ENCODE results near the gene NR2F6. TPM values are rescaled to one million over a fixed set of nuclear protein-coding genes. Genes with fewer than 3 reads are reported as not detected.

Gene NR2F6
- total RNA-seq, result 39.9 and 62.5 TPM in 2 replicates

GRCh38 chr19:17245535-17245984 lies at the start of gene NR2F6:
Gene NR2F6 (minus strand): TSS chr19:17245919. CDS start chr19:17245220, 699 bp downstream.

GRCh38 chr19:17281391-17282304 lies 35.9 kb upstream of the NR2F6 start, which contains the start of gene ANKLE1:
Gene ANKLE1 (plus strand): TSS chr19:17281901. CDS start chr19:17281921, 20 bp downstream.

GRCh38 chr19:17266975-17267788 lies 21.5 kb upstream of the NR2F6 start, which contains the start of gene BABAM1:
Gene BABAM1 (plus strand): TSS chr19:17267443. CDS start chr19:17268807, 1,364 bp downstream.

GRCh38 chr19:17264641-17264979 lies 18.9 kb upstream of the NR2F6 start, which contains the start of gene USHBP1:
Gene USHBP1 (minus strand): TSS chr19:17264745. CDS start chr19:17264299, 446 bp downstream.

DNA sequence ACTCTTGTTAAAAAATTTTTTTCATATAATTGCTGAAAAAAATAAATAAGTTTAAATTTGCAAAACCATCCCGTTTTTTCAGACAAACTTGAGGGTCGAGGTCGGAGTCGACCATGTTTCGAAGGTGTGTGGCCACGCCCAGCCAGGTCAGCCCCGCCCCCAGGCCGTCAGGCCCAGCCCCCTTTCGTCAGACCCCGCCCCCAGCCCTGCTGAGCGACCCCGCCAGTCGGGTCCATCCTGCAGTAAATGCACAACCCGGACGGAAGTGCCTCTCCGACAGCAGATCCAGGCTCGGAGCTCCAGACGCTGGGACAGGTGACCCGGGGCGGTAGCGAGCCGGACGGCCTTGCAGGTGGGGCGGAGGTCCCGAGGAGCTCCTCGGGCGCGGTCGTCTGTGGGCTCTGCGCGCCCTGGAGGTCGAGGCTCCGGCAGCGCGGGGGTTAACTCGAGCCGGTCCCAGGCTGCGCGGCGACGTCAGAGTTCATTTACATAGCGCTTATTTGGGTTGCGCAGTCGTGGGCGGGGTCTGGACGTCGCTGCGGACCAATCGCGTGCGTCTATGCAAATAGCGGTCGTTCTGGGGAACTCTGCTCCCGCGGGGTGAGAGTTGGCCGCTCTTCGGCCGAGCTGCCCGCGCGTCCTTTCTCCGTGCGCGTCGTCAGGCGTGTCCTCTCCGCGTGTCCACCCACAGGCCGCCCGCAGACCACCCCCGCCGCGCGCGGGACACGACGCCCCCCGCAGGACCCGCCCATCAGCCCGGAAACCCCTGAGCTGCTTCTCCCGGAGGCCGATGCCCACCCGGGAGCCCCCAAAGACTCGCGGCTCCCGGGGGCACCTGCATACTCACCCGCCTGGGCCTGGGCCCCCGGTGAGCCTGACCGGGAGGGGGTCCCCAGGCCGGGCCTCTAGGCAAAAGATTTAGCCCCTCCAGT lies 19.5 kb downstream of the NR2F6 start, which contains the start of gene OCEL1:
TSS of gene OCEL1 (plus strand) at position 225 of the 932 bp plus-strand sequence. CDS start at position 247, 22 bp downstream.

GRCh38 chr19:17215127-17215971 lies 30.4 kb downstream of the NR2F6 start, which contains the start of gene USE1:
Gene USE1 (plus strand): TSS chr19:17215357. CDS start chr19:17215406, 49 bp downstream.

Other genes starting within 250 kb of the NR2F6 start
- gene CPAMD8, start 219.1 kb downstream of the NR2F6 start, total RNA-seq, result 0.36 and 0.81 TPM in 2 replicates
- 2.4 and 3.8 TPM in 2 replicates for gene HAUS8, start 170.5 kb downstream of the NR2F6 start, total RNA-seq
- gene MYO9B, start 170.1 kb downstream of the NR2F6 start, total RNA-seq, result 39.5 and 53.3 TPM in 2 replicates
- gene USE1, start 30.6 kb downstream of the NR2F6 start, total RNA-seq, result 19.9 and 31.4 TPM in 2 replicates
- gene OCEL1, start 19.7 kb downstream of the NR2F6 start, total RNA-seq, result 6.2 and 6.7 TPM in 2 replicates
- 0.36 and 0.81 TPM in 2 replicates for gene USHBP1, start 18.8 kb upstream of the NR2F6 start, total RNA-seq
- 64.3 and 84.5 TPM in 2 replicates for gene BABAM1, start 21.5 kb upstream of the NR2F6 start, total RNA-seq
- 0.49 TPM in 1 of 2 replicates, not detected in the other for gene ANKLE1, start 36.0 kb upstream of the NR2F6 start, total RNA-seq
- 7.3 and 7.8 TPM in 2 replicates for gene ABHD8, start 57.5 kb upstream of the NR2F6 start, total RNA-seq
- 45.9 and 70.3 TPM in 2 replicates for gene MRPL34, start 60.0 kb upstream of the NR2F6 start, total RNA-seq
- gene DDA1, start 63.6 kb upstream of the NR2F6 start, total RNA-seq, result 25.3 and 47.7 TPM in 2 replicates
- gene ANO8, start 88.9 kb upstream of the NR2F6 start, total RNA-seq, result 0.97 and 2.5 TPM in 2 replicates
- 12.5 and 16.7 TPM in 2 replicates for gene GTPBP3, start 91.6 kb upstream of the NR2F6 start, total RNA-seq
- 1.1 and 3.6 TPM in 2 replicates for gene PLVAP, start 131.4 kb upstream of the NR2F6 start, total RNA-seq
- gene CCDC194, start 148.3 kb upstream of the NR2F6 start, total RNA-seq, result not detected in 2 replicates
- 1.6 TPM in 1 of 2 replicates, not detected in the other for gene BST2, start 159.7 kb upstream of the NR2F6 start, total RNA-seq
- 92.5 and 110 TPM in 2 replicates for gene MVB12A, start 174.1 kb upstream of the NR2F6 start, total RNA-seq
- gene TMEM221, start 202.7 kb upstream of the NR2F6 start, total RNA-seq, result not detected in 2 replicates
- gene NXNL1, start 215.0 kb upstream of the NR2F6 start, total RNA-seq, result not detected in 2 replicates
- gene SLC27A1, start 224.6 kb upstream of the NR2F6 start, total RNA-seq, result 17.0 and 35.4 TPM in 2 replicates

Measured in cardiac atrium fibroblast (primary cell).